ENCODE results near the gene SLIRP. TPM values are rescaled to one million over a fixed set of nuclear protein-coding genes. Genes with fewer than 3 reads are reported as not detected.

The SLIRP gene
- total RNA-seq, 4 donors from 2014 or later = 40.4 to 162 (median 107) TPM

DNA sequence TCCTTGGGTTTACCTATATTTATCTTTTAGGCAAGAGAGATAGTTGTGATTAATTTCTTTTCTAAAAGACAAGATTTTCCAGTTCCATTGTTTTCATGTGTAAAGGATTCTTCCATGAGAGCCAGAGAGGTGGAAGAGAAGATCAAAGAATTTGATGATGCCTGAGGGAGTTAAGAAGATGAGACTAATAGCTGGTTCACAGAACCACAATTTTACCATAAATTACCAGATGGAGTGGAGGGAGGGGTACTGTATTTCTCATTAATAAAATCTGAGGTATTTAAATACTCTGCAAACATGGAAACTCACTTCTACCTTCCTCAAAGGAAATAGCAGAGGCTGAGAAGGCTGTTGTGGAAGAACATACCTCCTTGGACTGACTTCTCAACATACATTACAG is 34.7 kb upstream of the SLIRP start:
- no peak for TF ChIP-seq POLR2A (IDR thresholded peaks at IDR 0.05)
- TF ChIP-seq, protein P1, sequence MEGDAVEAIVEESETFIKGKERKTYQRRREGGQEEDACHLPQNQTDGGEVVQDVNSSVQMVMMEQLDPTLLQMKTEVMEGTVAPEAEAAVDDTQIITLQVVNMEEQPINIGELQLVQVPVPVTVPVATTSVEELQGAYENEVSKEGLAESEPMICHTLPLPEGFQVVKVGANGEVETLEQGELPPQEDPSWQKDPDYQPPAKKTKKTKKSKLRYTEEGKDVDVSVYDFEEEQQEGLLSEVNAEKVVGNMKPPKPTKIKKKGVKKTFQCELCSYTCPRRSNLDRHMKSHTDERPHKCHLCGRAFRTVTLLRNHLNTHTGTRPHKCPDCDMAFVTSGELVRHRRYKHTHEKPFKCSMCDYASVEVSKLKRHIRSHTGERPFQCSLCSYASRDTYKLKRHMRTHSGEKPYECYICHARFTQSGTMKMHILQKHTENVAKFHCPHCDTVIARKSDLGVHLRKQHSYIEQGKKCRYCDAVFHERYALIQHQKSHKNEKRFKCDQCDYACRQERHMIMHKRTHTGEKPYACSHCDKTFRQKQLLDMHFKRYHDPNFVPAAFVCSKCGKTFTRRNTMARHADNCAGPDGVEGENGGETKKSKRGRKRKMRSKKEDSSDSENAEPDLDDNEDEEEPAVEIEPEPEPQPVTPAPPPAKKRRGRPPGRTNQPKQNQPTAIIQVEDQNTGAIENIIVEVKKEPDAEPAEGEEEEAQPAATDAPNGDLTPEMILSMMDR (IDR thresholded peaks at IDR 0.05) = no peak
- Histone ChIP-seq H3K36me3 (peaks cover 0 to 34% (median 0%) of the 10 kb centered on the region in 3 donors), H3K27me3 (no peaks in the 10 kb centered on the region), H3K9me3 (no peaks in the 10 kb centered on the region), H3K4me1 (peaks cover 0 to 6% (median 0%) of the 10 kb centered on the region in 4 donors), H3K4me3 (no peak overlapping the region), H3K27ac (no peak overlapping the region)
- no peak for DNase-seq

DNA sequence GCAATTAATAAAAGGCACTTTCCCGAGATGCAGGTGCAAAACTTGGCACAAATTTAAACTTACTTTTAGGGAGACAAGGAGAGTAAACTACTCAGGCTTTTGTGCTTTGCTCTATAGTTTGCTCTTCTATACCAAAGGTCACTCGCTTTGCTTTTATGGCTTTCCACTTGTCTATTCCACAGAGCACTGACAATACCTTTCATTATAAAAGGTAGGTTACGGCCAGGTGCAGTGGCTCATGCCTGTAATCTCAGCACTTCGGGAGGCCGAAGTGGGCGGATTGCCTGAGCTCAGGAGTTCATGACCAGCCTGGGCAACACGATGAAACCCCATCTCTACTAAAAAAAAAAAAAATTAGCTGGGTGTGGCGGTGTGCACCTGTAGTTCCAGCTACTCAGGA is 33.0 kb upstream of the SLIRP start:
- Histone ChIP-seq H3K4me3 (no peak overlapping the region), H3K9me3 (no peaks in the 10 kb centered on the region), H3K36me3 (peaks cover 0 to 49% (median 0%) of the 10 kb centered on the region in 3 donors), H3K27ac (peak overlapping the region in 2 of 4 donors; percentile 8 to 55), H3K27me3 (no peaks in the 10 kb centered on the region), H3K4me1 (peaks cover 0 to 6% (median 0%) of the 10 kb centered on the region in 4 donors)
- TF ChIP-seq, protein P1 (IDR thresholded peaks at IDR 0.05) = no peak
- TF ChIP-seq POLR2A (IDR thresholded peaks at IDR 0.05) = no peak
- DNase-seq = peak in 2 of 3 donors; percentile 75 to 83

DNA sequence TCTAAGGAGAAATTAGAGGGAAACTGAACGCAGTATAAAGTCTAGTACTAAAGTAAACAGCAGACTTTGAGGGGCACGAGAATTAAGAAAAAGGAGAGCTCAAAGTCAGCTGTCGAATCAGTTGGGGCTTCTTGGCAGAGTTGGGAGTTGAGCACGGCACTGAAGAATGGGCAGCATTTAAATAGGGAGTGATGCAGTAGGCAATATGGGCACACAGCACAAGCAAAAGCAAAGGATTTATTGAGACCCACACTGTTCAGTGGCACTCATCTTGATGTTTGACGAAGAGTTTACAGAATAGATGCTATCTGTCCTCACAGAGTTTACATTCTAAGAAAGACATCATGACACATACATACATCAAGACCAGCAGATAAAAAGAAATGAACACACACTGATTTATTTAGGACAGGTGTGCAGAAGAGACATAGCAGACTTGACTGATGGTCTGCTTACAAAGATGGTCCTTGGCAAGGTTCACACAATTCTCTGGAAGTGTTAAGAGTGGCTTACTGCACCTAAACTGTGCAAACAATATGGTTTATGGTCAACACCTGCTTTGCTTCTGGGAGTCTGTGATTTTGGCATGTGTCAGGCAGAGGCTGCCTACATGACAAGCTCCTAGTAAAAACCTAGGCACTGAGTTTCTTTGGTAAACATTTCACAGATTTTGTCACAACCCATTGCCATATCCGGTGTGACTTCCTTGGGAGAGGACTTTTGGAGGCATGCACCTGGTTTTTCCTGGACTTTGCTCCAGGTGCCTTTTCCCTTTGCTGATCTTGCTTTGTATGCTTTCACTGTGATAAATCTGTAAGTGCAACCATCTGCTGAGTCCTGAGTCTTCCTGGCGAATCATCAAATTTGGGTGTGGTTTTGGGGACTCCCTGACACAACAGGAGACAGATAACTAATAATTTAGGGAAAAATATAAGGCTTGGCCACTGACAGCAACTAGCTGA is 26.4 kb upstream of the SLIRP start:
- TF ChIP-seq, protein P1 (IDR thresholded peaks at IDR 0.05) = no peak
- no peak for TF ChIP-seq POLR2A (IDR thresholded peaks at IDR 0.05)
- DNase-seq = peak in 2 of 3 donors; percentile 51 to 77
- Histone ChIP-seq H3K4me3 (no peak overlapping the region), H3K27ac (peak overlapping the region in 2 of 4 donors; percentile 69 to 85), H3K9me3 (no peaks in the 10 kb centered on the region), H3K27me3 (no peaks in the 10 kb centered on the region), H3K4me1 (peaks cover 0 to 17% (median 0%) of the 10 kb centered on the region in 4 donors), H3K36me3 (peaks cover 0 to 16% (median 0%) of the 10 kb centered on the region in 3 donors)

DNA sequence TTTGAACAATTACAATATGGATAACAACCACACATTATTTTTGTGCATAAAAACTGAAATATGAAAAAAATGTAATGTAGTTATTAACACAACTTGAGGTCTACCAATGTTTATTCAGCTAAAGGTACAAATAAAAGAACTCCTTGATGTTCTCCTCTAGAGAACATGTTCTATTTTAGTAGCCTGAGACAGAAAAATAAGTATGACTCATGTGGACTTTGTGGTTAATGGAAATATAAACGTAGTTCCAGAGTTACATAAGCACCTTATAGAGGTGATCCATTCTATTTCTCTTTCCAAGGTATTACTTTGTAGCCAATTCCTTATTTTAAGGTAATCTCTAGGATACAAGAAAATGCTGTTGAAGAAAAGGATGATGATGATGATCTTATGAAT is 25.7 kb upstream of the SLIRP start:
- H3K4me1 ChIP-seq = peaks cover 0 to 17% (median 0%) of the 10 kb centered on the region in 4 donors
- H3K27ac ChIP-seq = peak overlapping the region in 2 of 4 donors; percentile 69 to 85
- peaks cover 0 to 16% (median 0%) of the 10 kb centered on the region in 3 donors for H3K36me3 ChIP-seq
- no peaks in the 10 kb centered on the region for H3K9me3 ChIP-seq
- H3K27me3 ChIP-seq = no peaks in the 10 kb centered on the region
- TF ChIP-seq, protein P1 (IDR thresholded peaks at IDR 0.05) = no peak
- no peak for TF ChIP-seq POLR2A (IDR thresholded peaks at IDR 0.05)
- no peak for DNase-seq
- H3K4me3 ChIP-seq = no peak overlapping the region

DNA sequence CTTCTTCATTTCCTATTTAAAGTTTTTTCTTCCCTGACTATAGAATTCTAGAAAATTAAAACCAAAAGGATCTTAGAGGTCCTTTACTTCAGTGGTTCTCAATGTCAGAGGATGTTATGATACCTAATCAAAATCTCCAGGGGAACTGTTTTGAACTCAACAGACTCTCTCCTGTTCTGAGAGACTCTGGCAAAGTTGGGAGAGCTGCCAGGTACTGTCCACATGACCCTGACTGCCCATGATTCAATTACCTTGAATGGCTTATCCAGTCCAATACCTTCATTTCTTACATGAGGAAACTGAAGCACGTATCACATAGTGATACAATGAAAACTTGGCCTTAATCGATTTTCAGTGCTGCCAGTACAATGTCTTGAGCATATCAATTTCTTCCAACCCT is 16.6 kb upstream of the SLIRP start:
- no peaks in the 10 kb centered on the region for H3K27me3 ChIP-seq
- TF ChIP-seq, protein P1 (IDR thresholded peaks at IDR 0.05) = no peak
- no peak for TF ChIP-seq POLR2A (IDR thresholded peaks at IDR 0.05)
- H3K36me3 ChIP-seq = peaks cover 0 to 74% (median 0%) of the 10 kb centered on the region in 3 donors
- H3K27ac ChIP-seq = no peak overlapping the region
- no peak overlapping the region for H3K4me3 ChIP-seq
- H3K4me1 ChIP-seq = no peaks in the 10 kb centered on the region
- no peaks in the 10 kb centered on the region for H3K9me3 ChIP-seq
- no peak for DNase-seq

Measured in Peyer's patch (tissue), 4 donors.